SJCRH30 (cell line): ENCODE measurements around the gene RNF224. TPM values are rescaled to one million over a fixed set of nuclear protein-coding genes. Genes with fewer than 3 reads are reported as not detected.

Source experiments
- DNase-seq, 2 experiments: peaks; one replicate each; pipeline ENCODE4 v3.0.0-alpha.2; 2015 to 2020
- H3K27ac ChIP-seq: fragments of 250-450 bp; sonication (Bioruptor Pico); 2 replicates; pipeline ENCODE4 v1.5.1; 2020; ENCODE audit warnings: mild to moderate bottlenecking, moderate library complexity
- H3K27me3 ChIP-seq: fragments of 250-450 bp; sonication (Bioruptor Pico); 2 replicates; pipeline ENCODE4 v1.5.1; 2020; ENCODE audit warnings: mild to moderate bottlenecking, moderate library complexity
- H3K36me3 ChIP-seq: fragments of 250-450 bp; sonication (Bioruptor Pico); 2 replicates; pipeline ENCODE4 v1.5.1; 2020; ENCODE audit warnings: mild to moderate bottlenecking, moderate library complexity
- H3K4me1 ChIP-seq: fragments of 250-450 bp; sonication (Bioruptor Pico); 2 replicates; pipeline ENCODE4 v1.5.1; 2020; ENCODE audit warnings: mild to moderate bottlenecking, moderate library complexity
- H3K4me3 ChIP-seq: fragments of 250-450 bp; sonication (Bioruptor Pico); 2 replicates; pipeline ENCODE4 v1.5.1; 2020; ENCODE audit warnings: mild to moderate bottlenecking, moderate library complexity
- H3K9me3 ChIP-seq: fragments of 250-450 bp; sonication (Bioruptor Pico); replicated peaks from 2 replicates; pipeline ENCODE4 v1.5.1; 2020; ENCODE audit warnings: mild to moderate bottlenecking, moderate library complexity
- total RNA-seq: library from RNA; depleted of rRNA; stranded (reverse); fragments of >200 nt; shearing (Covaris generic); gene quantifications from 2 replicates; pipeline ENCODE4 v1.2.3, GENCODE V29; 2014

RNF224 gene
- total RNA-seq, 1 experiment from 2014 or later, result not detected

- H3K36me3 ChIP-seq, result peaks cover 41% of the 10 kb centered on the region
These were observed 39.5 kb downstream of the RNF224 start for GRCh38 chr9:137266585-137267453.

GRCh38 chr9:137267933-137268355, 40.6 kb downstream of the RNF224 start:
- DNase-seq, result no peak
- H3K27ac ChIP-seq, result no peak overlapping the region
- no peaks in the 10 kb centered on the region for H3K27me3 ChIP-seq
- H3K4me1 ChIP-seq, result no peaks in the 10 kb centered on the region
- H3K4me3 ChIP-seq, result no peak overlapping the region
- H3K9me3 ChIP-seq, result no peaks in the 10 kb centered on the region
- H3K36me3 ChIP-seq, result peaks cover 43% of the 10 kb centered on the region

More at GRCh38 chr9:137266585-137267453, 39.5 kb downstream of the RNF224 start:
- Histone ChIP-seq H3K9me3 (no peaks in the 10 kb centered on the region), H3K4me1 (no peaks in the 10 kb centered on the region), H3K4me3 (no peak overlapping the region), H3K27me3 (no peaks in the 10 kb centered on the region), H3K27ac (no peak overlapping the region)
- no peak for DNase-seq

DNA sequence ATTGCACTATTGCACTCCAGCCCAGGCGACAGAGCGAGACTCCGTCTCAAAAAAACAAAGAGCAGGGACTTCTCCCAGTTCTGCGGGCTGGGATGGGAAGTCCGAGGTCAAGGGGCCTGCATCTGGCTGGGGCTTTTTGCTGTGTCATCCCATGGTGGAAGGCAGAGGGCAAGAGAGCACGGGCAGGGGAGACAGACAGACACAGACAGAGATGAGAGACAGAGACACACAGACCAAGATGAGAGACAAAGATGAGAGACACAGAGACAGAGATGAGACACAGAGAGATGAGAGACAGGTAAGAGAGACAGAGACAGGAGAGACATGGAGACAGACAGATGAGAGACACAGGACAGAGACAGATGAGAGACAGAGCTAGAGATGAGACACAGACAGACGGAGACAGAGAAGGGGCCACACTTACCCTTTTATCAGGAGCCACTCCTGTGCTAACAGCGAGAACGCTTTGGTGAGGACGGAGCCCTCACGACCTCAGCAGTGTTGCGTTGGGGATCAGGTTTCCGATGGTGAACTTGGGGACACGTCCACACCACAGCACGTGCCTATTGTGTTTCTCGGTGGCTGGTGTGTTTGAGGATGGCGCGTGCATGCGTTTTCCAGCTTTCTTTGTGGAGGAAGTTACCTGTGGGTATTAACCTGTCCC, 41.4 kb downstream of the RNF224 start:
- Histone ChIP-seq H3K4me3 (no peak overlapping the region), H3K27ac (no peak overlapping the region), H3K36me3 (peaks cover 44% of the 10 kb centered on the region), H3K4me1 (no peaks in the 10 kb centered on the region), H3K9me3 (no peaks in the 10 kb centered on the region), H3K27me3 (no peaks in the 10 kb centered on the region)
- DNase-seq, result no peak

DNA sequence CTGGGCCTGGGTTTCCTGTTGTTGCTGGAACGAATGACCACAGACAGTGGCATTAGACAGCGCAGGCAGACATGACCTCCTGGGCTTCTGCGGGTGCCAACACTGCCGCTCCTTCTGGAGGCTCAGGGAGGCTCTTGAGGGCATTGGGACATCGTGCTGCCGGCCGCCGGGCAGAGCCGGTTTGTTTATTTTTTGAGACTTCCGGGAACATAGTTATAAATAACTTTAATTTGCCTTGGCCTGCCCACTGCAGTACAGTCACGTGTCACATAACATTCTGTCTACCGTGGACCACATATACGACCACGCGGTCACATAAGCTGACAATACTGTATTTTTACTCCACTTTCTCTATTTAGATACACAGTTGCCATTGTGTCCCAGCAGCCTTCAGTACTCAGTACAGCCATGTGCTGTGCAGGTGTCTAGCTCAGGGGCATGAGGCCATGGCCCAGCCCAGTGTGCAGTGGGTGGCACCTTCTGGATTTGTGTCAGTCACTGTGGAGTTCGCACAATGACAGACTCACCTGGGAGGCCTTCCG, 42.0 kb downstream of the RNF224 start:
- H3K27ac ChIP-seq, result no peak overlapping the region
- no peaks in the 10 kb centered on the region; the same call in 1 of the 2 replicates for H3K4me1 ChIP-seq
- H3K4me3 ChIP-seq, result no peak overlapping the region
- peaks cover 38% of the 10 kb centered on the region for H3K36me3 ChIP-seq
- H3K27me3 ChIP-seq, result no peaks in the 10 kb centered on the region
- DNase-seq, result no peak
- H3K9me3 ChIP-seq, result no peaks in the 10 kb centered on the region

DNA sequence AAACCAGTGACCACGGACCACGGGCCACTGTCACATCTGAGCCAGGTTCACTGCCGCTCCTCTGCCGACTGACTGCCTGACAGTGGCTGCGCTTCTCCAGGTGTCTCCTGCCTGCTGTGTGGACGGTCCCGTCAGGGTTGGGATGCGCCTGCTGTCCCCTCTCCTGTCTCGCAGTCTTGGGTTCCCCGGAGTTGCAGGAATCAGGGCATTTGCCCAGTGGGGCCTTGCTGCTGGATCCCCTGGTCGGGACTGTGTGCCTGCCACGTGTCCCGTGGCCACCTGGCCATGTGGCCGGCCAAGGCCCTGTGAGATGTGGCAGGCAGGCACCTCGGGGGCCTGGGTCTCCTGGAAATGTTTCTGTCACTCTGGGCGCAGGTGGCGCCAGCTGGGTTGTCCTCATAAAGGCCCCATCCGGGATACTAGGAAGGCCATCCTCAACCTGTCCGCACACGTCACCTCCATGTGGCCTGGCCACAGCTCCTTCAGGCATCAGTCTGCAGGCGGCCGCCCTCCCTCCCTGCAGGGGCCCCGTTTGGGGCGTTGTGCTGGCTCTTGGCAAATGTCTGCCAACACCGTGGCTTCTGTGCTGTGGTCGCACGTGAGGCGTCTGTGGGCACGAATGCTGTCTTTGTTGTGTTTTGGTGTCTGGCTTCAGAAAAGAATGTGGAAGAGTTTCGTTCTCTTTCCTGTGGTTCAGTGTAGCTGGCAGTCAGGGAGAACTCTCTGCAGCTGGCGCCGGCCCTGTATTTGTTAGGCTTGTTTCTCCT, 43.8 kb downstream of the RNF224 start:
- no peak for DNase-seq
- H3K9me3 ChIP-seq, result no peaks in the 10 kb centered on the region
- H3K36me3 ChIP-seq, result peaks cover 27% of the 10 kb centered on the region
- H3K27me3 ChIP-seq, result no peaks in the 10 kb centered on the region
- H3K27ac ChIP-seq, result no peak overlapping the region
- H3K4me1 ChIP-seq, result peaks cover 4% of the 10 kb centered on the region
- H3K4me3 ChIP-seq, result no peak overlapping the region

DNA sequence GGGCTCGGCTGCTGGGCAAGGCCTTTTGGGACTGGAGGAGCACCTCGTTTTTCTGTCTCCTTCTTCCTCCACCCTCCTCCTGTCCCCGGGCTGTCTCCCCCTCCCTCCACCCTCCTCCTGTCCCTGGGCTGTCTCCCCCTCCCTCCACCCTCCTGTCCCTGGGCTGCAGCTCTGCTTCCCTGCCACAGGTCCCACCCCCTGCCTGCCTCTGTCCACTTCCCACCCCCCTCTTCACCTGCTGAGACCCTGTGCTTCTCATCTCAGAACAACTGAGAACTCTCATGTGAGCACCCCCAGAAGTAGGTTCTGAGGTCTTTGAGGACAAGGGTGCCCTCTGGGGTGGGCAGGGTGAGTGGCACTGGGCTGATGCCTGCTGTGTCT, 44.4 kb downstream of the RNF224 start:
- H3K27me3 ChIP-seq, result no peaks in the 10 kb centered on the region
- H3K27ac ChIP-seq, result no peak overlapping the region
- no peak overlapping the region for H3K4me3 ChIP-seq
- DNase-seq, result no peak
- peaks cover 10% of the 10 kb centered on the region for H3K4me1 ChIP-seq
- no peaks in the 10 kb centered on the region for H3K9me3 ChIP-seq
- peaks cover 22% of the 10 kb centered on the region for H3K36me3 ChIP-seq

- no peaks in the 10 kb centered on the region for H3K27me3 ChIP-seq
- no peak for DNase-seq
- H3K27ac ChIP-seq, result no peak overlapping the region
- no peak overlapping the region for H3K4me3 ChIP-seq
- peaks cover 22% of the 10 kb centered on the region for H3K36me3 ChIP-seq
- no peaks in the 10 kb centered on the region for H3K9me3 ChIP-seq
- H3K4me1 ChIP-seq, result peaks cover 18% of the 10 kb centered on the region
These were observed 45.2 kb downstream of the RNF224 start for GRCh38 chr9:137272241-137273094.

GRCh38 chr9:137273095-137273490, 45.8 kb downstream of the RNF224 start:
- no peak for DNase-seq
- Histone ChIP-seq H3K4me1 (peaks cover 23% of the 10 kb centered on the region), H3K27me3 (no peaks in the 10 kb centered on the region), H3K9me3 (no peaks in the 10 kb centered on the region), H3K4me3 (no peak overlapping the region), H3K27ac (no peak overlapping the region), H3K36me3 (peaks cover 16% of the 10 kb centered on the region)

- H3K27me3 ChIP-seq, result no peaks in the 10 kb centered on the region
- peaks cover 15% of the 10 kb centered on the region for H3K36me3 ChIP-seq
- H3K4me3 ChIP-seq, result no peak overlapping the region
- no peaks in the 10 kb centered on the region for H3K9me3 ChIP-seq
- peak in 1 of 2 experiments; percentile 2 for DNase-seq
- H3K27ac ChIP-seq, result no peak overlapping the region
- peaks cover 23% of the 10 kb centered on the region for H3K4me1 ChIP-seq
These were observed 46.5 kb downstream of the RNF224 start for GRCh38 chr9:137273611-137274320.

DNA sequence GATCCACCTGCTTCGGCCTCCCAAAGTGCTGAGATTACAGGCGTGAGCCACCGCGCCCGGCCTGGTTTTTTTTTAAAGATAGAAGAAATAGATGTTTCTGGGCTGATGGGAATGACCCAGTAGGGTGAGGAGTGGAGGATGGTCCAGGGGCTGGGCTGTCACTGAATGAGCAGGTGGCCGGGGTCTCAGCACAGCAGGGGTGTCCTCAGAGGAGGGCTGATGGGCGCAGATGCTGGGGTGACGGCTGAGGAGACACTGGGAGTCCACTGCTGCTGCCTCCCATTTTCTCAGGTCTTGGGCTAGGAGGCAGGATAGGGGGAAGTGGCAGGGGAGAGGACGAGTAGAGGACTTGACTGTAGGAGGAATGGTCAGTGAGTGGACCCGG, 47.9 kb downstream of the RNF224 start:
- peaks cover 23% of the 10 kb centered on the region for H3K4me1 ChIP-seq
- H3K36me3 ChIP-seq, result peaks cover 10% of the 10 kb centered on the region
- no peak for DNase-seq
- no peak overlapping the region for H3K27ac ChIP-seq
- no peaks in the 10 kb centered on the region for H3K27me3 ChIP-seq
- H3K9me3 ChIP-seq, result no peaks in the 10 kb centered on the region
- no peak overlapping the region for H3K4me3 ChIP-seq

- H3K4me3 ChIP-seq, result no peak overlapping the region
- peaks cover 10% of the 10 kb centered on the region for H3K36me3 ChIP-seq
- H3K27me3 ChIP-seq, result no peaks in the 10 kb centered on the region
- peak overlapping the region; percentile 95 for H3K27ac ChIP-seq
- peak in 1 of 2 experiments; percentile 15 for DNase-seq
- H3K4me1 ChIP-seq, result peaks cover 23% of the 10 kb centered on the region
- H3K9me3 ChIP-seq, result no peaks in the 10 kb centered on the region
These were observed 48.5 kb downstream of the RNF224 start for GRCh38 chr9:137275588-137276472.

GRCh38 chr9:137276473-137277328, 49.4 kb downstream of the RNF224 start:
- Histone ChIP-seq H3K9me3 (no peaks in the 10 kb centered on the region), H3K4me1 (peaks cover 23% of the 10 kb centered on the region), H3K27ac (peak overlapping the region; percentile 95), H3K36me3 (peaks cover 10% of the 10 kb centered on the region), H3K27me3 (no peaks in the 10 kb centered on the region), H3K4me3 (peak overlapping the region; percentile 45)
- peak; percentile 87 to 90 for DNase-seq
